ENCODE measurements around the gene RCBTB1. TPM values are rescaled to one million over a fixed set of nuclear protein-coding genes. Genes with fewer than 3 reads are reported as not detected.
A peak's percentile ranks its signal among the peaks of the same experiment; 100 is the strongest.

RCBTB1 gene
- total RNA-seq, 4 donors from 2014 or later, result 13.2 to 29.1 (median 20.1) TPM

GRCh38 chr13:49584771-49585182 lies 581 bp downstream of the RCBTB1 start:
- H3K27me3 ChIP-seq, result no peaks in the 10 kb centered on the region
- no peaks in the 10 kb centered on the region for H3K9me3 ChIP-seq
- peak; percentile 1 for ATAC-seq
- 0% methylated on average over 13 to 16 of the region's 16 CpGs for WGBS, 2 donors (ENCODE audit: low coverage in 1 of 2)
- H3K36me3 ChIP-seq, result peaks cover 0 to 19% of the 10 kb centered on the region in 2 donors
- peak overlapping the region; percentile 77 to 91 for H3K4me3 ChIP-seq
- H3K4me1 ChIP-seq, result peaks cover 0 to 32% (median 5%) of the 10 kb centered on the region in 3 donors
- peak overlapping the region; percentile 24 to 88 (median 84) for H3K27ac ChIP-seq
- TF ChIP-seq EP300 (IDR thresholded peaks at IDR 0.05), result no peak
- TF ChIP-seq POLR2A (IDR thresholded peaks at IDR 0.05), result no peak
- no peak for TF ChIP-seq POLR2AphosphoS5 (IDR thresholded peaks at IDR 0.05)

- H3K36me3 ChIP-seq, result peaks cover 0 to 33% of the 10 kb centered on the region in 2 donors
- H3K4me3 ChIP-seq, result no peak overlapping the region
- no peak for TF ChIP-seq POLR2A (IDR thresholded peaks at IDR 0.05)
- no peak for TF ChIP-seq CTCF (IDR thresholded peaks at IDR 0.05)
- no peak for TF ChIP-seq EP300 (IDR thresholded peaks at IDR 0.05)
- TF ChIP-seq POLR2AphosphoS5 (IDR thresholded peaks at IDR 0.05), result no peak
- no peaks in the 10 kb centered on the region for H3K9me3 ChIP-seq
- 80% methylated on average over 2 to 5 of the region's 5 CpGs for WGBS, 2 donors (ENCODE audit: low coverage in 1 of 2)
- H3K4me1 ChIP-seq, result peaks cover 0 to 48% (median 5%) of the 10 kb centered on the region in 3 donors
- H3K27me3 ChIP-seq, result no peaks in the 10 kb centered on the region
- no peak overlapping the region for H3K27ac ChIP-seq
- ATAC-seq, result no peak
These were observed 4.2 kb downstream of the RCBTB1 start for GRCh38 chr13:49580980-49581680.

GRCh38 chr13:49579501-49579900 lies 5.9 kb downstream of the RCBTB1 start:
- H3K36me3 ChIP-seq, result peaks cover 0 to 33% of the 10 kb centered on the region in 2 donors
- ATAC-seq, result no peak
- TF ChIP-seq EP300 (IDR thresholded peaks at IDR 0.05) (no peak), POLR2AphosphoS5 (IDR thresholded peaks at IDR 0.05) (no peak), CTCF (IDR thresholded peaks at IDR 0.05) (no peak), POLR2A (IDR thresholded peaks at IDR 0.05) (no peak)
- H3K27ac ChIP-seq, result no peak overlapping the region
- H3K9me3 ChIP-seq, result no peaks in the 10 kb centered on the region
- no peak overlapping the region for H3K4me3 ChIP-seq
- H3K4me1 ChIP-seq, result peaks cover 0 to 41% (median 3%) of the 10 kb centered on the region in 3 donors
- H3K27me3 ChIP-seq, result no peaks in the 10 kb centered on the region
- 50 to 100% methylated on average over 1 to 3 of the region's 3 CpGs for WGBS, 2 donors (ENCODE audit: low coverage in 1 of 2)

- no peak for ATAC-seq
These were observed 13.8 kb downstream of the RCBTB1 start for GRCh38 chr13:49571299-49572240.

More at GRCh38 chr13:49571299-49572240, 13.8 kb downstream of the RCBTB1 start:
- peaks cover 0 to 16% (median 0%) of the 10 kb centered on the region in 3 donors for H3K4me1 ChIP-seq
- no peaks in the 10 kb centered on the region for H3K27me3 ChIP-seq
- no peak overlapping the region for H3K27ac ChIP-seq
- no peaks in the 10 kb centered on the region for H3K36me3 ChIP-seq
- 87 to 95% methylated on average over 7 to 8 of the region's 8 CpGs for WGBS, 2 donors (ENCODE audit: low coverage in 1 of 2)
- H3K4me3 ChIP-seq, result no peak overlapping the region
- no peaks in the 10 kb centered on the region for H3K9me3 ChIP-seq
- TF ChIP-seq CTCF (IDR thresholded peaks at IDR 0.05) (no peak), POLR2AphosphoS5 (IDR thresholded peaks at IDR 0.05) (no peak), EP300 (IDR thresholded peaks at IDR 0.05) (no peak), POLR2A (IDR thresholded peaks at IDR 0.05) (no peak)

All from gastroesophageal sphincter (tissue), 4 donors.